GM18519 (cell line): ENCODE measurements around the gene LRRC27.
"Not testable (repeated sequence)": the region's sequence is repeated elsewhere in the genome, so short reads cannot be mapped to it uniquely, and the experiment has no call there.

ENCODE experiments used
- ATAC-seq: cut with Tn5 transposase; IDR thresholded peaks from one replicate; pipeline ENCODE4 v1.9.1; 2021; ENCODE audit warnings: mild to moderate bottlenecking, moderate library complexity; ENCODE audit not compliant: unreplicated experiment, low FRiP score

The LRRC27 gene

GRCh38 chr10:132369636-132370185, 37.7 kb downstream of the LRRC27 start:
- ATAC-seq, result no peak

- no peak for ATAC-seq
These were observed 38.7 kb downstream of the LRRC27 start for GRCh38 chr10:132370426-132371340.

GRCh38 chr10:132371641-132372081, 39.7 kb downstream of the LRRC27 start:
- no peak for ATAC-seq

GRCh38 chr10:132372516-132373095, 40.6 kb downstream of the LRRC27 start:
- ATAC-seq, result no peak

- no peak for ATAC-seq
These were observed 41.4 kb downstream of the LRRC27 start for GRCh38 chr10:132373241-132373955.

DNA sequence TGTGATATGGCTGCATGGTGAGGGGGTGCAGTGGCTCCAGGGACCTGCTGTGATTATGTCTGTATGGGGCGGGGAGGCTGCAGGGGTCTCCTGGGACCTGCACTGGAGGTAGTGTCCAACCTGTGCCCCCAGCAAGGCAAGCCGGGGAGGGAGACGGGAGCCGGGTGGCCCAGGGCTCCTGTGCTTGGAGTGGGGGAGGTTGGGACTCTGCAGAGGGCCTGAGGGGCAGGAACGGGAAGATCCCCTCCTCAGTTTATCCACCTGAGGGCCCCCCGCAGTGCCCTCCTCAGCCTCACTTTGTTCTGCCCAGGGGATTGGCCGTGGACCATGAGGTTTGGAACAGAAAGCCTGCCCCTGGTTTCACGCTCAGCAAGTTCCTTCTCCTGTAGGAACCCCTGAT, 42.2 kb downstream of the LRRC27 start:
- ATAC-seq, result no peak

DNA sequence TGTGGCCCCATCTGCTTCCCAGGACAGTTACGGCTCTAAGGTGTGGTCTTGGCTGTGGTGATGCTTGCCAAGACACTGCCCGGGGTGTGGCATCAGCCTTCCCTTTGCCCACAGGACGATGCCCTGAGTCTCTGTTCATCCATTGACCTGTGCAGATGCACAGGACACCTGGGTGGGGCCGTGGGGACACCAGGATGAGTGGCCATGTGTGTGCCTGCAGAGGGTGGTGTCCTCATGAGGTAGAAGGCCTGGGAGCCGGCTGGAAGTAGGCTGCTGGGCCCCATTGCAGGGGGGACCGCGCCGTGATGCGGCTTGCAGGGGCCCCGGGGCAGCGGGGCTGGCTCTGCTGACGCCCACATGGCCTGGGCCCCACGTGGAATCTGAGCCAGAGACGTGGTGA, 42.6 kb downstream of the LRRC27 start:
- no peak for ATAC-seq

GRCh38 chr10:132375116-132375794, 43.3 kb downstream of the LRRC27 start:
- ATAC-seq, result no peak

GRCh38 chr10:132375795-132376297, 43.9 kb downstream of the LRRC27 start:
- ATAC-seq, result no peak

- no peak for ATAC-seq
These were observed 44.4 kb downstream of the LRRC27 start for GRCh38 chr10:132376394-132376851.

GRCh38 chr10:132377326-132377725, 45.3 kb downstream of the LRRC27 start:
- ATAC-seq, result no peak

- not testable (repeated sequence) for ATAC-seq
These were observed 47.0 kb downstream of the LRRC27 start for GRCh38 chr10:132379026-132379425.

GRCh38 chr10:132380986-132381385, 49.0 kb downstream of the LRRC27 start:
- ATAC-seq, result not testable (repeated sequence)

- ATAC-seq, result no peak
These were observed 49.7 kb downstream of the LRRC27 start for GRCh38 chr10:132381741-132382140.

- no peak for ATAC-seq
These were observed 50.4 kb downstream of the LRRC27 start for GRCh38 chr10:132382231-132382922.

DNA sequence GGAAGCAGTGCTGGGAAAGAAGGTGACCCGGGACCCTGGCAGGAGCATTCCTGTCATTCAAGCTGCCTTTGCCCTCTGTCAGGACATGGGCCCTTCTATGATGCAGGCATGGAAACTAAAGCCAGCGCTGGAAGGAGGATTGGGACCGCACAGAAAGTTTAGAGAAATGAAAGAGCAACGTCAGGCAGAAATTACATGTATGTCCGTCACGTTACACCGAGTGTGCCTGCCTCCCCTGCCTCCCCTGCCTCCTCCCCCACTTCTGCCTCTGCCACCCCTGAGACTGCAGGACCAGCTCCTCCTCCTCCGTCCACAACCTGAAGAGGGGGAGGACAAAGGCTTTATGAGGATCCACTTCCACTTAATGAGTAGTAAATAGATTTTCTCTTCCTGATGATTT, 51.1 kb downstream of the LRRC27 start:
- ATAC-seq, result no peak

DNA sequence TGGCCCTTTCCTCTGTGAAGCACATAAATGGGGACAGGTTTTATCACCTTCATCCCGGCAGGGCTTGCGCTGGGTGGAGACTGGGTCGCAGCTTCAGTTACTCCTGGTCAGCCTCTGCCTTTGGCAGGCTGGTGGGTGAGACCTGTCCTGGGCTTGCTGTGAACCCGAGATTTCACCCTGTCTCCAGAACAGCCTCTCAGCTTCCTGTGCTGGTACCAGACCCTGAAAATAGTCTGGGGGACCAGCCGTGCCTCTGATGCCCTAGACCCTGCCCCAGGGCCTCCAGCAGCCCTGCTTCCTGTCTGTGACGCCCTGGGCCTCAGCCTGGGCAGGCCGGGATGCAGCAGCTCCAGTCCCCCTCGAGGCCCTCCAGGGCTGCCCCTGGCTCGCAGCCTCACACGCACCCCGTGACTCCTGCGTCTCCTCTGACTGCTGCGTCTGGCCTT, 51.8 kb downstream of the LRRC27 start:
- ATAC-seq, result no peak

- ATAC-seq, result no peak
These were observed 52.8 kb downstream of the LRRC27 start for GRCh38 chr10:132384618-132385388.

DNA sequence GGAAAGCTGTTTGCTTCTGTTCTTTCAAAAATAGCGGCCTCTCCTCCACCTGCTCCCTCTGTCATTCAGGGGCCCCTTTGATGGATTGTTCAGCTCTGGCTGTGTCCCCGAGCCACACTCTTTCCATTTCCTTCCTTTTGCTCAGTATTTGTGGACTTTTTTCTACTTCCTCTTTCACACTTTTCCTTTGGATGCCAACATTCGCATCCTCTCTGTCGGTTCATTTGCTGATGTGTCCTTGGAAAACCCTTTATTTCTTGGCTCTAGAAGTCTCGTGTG, 53.3 kb downstream of the LRRC27 start:
- ATAC-seq, result no peak
